HG02588 (cell line): Measurements from ENCODE around the gene CSTF2T.

Experiments
- ATAC-seq: cut with Tn5 transposase; IDR thresholded peaks from one replicate; pipeline ENCODE4 v1.9.1; 2021; ENCODE audit warnings: mild to moderate bottlenecking, moderate library complexity; ENCODE audit not compliant: unreplicated experiment

Gene CSTF2T

GRCh38 chr10:51651063-51651462, 48.3 kb downstream of the CSTF2T start:
- ATAC-seq = no peak

- ATAC-seq = no peak
These were observed 50.3 kb downstream of the CSTF2T start for GRCh38 chr10:51649064-51649463.
